ENCODE results near the gene FAM170B. TPM values are rescaled to one million over a fixed set of nuclear protein-coding genes. Genes with fewer than 3 reads are reported as not detected.

FAM170B gene
- total RNA-seq, 4 donors from 2014 or later, result not detected

GRCh38 chr10:49157229-49157628 is 23.4 kb upstream of the FAM170B start:
- no peak for TF ChIP-seq CTCF (IDR thresholded peaks at IDR 0.05; ENCODE audit: low read depth)

GRCh38 chr10:49154641-49155040 is 20.8 kb upstream of the FAM170B start:
- no peak for TF ChIP-seq CTCF (IDR thresholded peaks at IDR 0.05; ENCODE audit: low read depth)

GRCh38 chr10:49153971-49154370 is 20.1 kb upstream of the FAM170B start:
- TF ChIP-seq CTCF (IDR thresholded peaks at IDR 0.05; ENCODE audit: low read depth), result no peak

- TF ChIP-seq CTCF (IDR thresholded peaks at IDR 0.05; ENCODE audit: low read depth), result no peak
These were observed 19.3 kb upstream of the FAM170B start for GRCh38 chr10:49153115-49153514.

- no peak for TF ChIP-seq CTCF (IDR thresholded peaks at IDR 0.05; ENCODE audit: low read depth)
These were observed 18.8 kb upstream of the FAM170B start for GRCh38 chr10:49152663-49153062.

GRCh38 chr10:49152037-49152436 is 18.2 kb upstream of the FAM170B start:
- no peak for TF ChIP-seq CTCF (IDR thresholded peaks at IDR 0.05; ENCODE audit: low read depth)

GRCh38 chr10:49151481-49151880 is 17.7 kb upstream of the FAM170B start:
- no peak for TF ChIP-seq CTCF (IDR thresholded peaks at IDR 0.05; ENCODE audit: low read depth)
